Upper lobe of left lung (tissue), 6 donors: ENCODE measurements around the gene RNF4. TPM values are rescaled to one million over a fixed set of nuclear protein-coding genes. Genes with fewer than 3 reads are reported as not detected.

Experiments
- ATAC-seq, 2 donors: fragments of 200-7000 bp; cut with Tn5 transposase; one replicate each; pipeline ENCODE4 v1.9.1; 2022; ENCODE audit warnings: mild to moderate bottlenecking in 2 of 2, moderate library complexity in 2 of 2; ENCODE audit not compliant: low FRiP score in 2 of 2
- DNase-seq, 2 donors: peaks; one replicate each; pipeline ENCODE4 v3.0.0-alpha.2; 2019 to 2020
- H3K27ac ChIP-seq, 4 donors: fragments of 200-600 bp; sonication (generic); one replicate each; pipeline ENCODE4 v1.5.1; 2016 to 2019
- H3K27me3 ChIP-seq, 4 donors: fragments of 200-600 bp; sonication (generic); one replicate each; pipeline ENCODE4 v1.5.1; 2017 to 2019
- H3K36me3 ChIP-seq, 4 donors: fragments of 200-600 bp; sonication (generic); one replicate each; pipeline ENCODE4 v1.5.1; 2016 to 2019
- H3K4me1 ChIP-seq, 4 donors: fragments of 200-600 bp; sonication (generic); one replicate each; pipeline ENCODE4 v1.5.1; 2018 to 2019
- H3K4me3 ChIP-seq, 4 donors: fragments of 200-600 bp; sonication (generic); one replicate each; pipeline ENCODE4 v1.5.1; 2017 to 2019; ENCODE audit warnings: mild to moderate bottlenecking in 2 of 4, moderate library complexity in 1 of 4
- H3K9me3 ChIP-seq, 4 donors: fragments of 200-600 bp; sonication (generic); one replicate each; pipeline ENCODE4 v1.5.1; 2018 to 2019
- CTCF ChIP-seq, 6 experiments: fragments of 450-650 bp in 4 of 6; fragments of 200-600 bp in 2 of 6; sonication (generic) in 2 of 6; IDR thresholded peaks; one replicate each; pipeline ENCODE4 v1.5.1; 2016 to 2019; ENCODE audit warnings: antibody characterized with exemption in 6 of 6
- EP300 ChIP-seq, 4 donors: sonication (generic); formaldehyde crosslinking; IDR thresholded peaks; one replicate each; pipeline ENCODE4 v1.5.1; 2017; ENCODE audit warnings: antibody characterized with exemption in 4 of 4, control low read depth in 2 of 4
- POLR2A ChIP-seq, 4 donors: fragments of 450-650 bp; IDR thresholded peaks; one replicate each; pipeline ENCODE4 v1.5.1; 2016 to 2017; ENCODE audit warnings: antibody characterized with exemption in 4 of 4, mild to moderate bottlenecking in 2 of 4
- POLR2AphosphoS5 ChIP-seq, 2 donors: sonication (generic); formaldehyde crosslinking; IDR thresholded peaks; one replicate each; pipeline ENCODE4 v1.5.1; 2017; ENCODE audit warnings: antibody characterized with exemption in 2 of 2
- WGBS, 2 donors: methylation state at CpG; one replicate each; pipeline ENCODE4 v1.1.5; 2017 to 2018; 5-methylcytosine and 5-hydroxymethylcytosine counted together
- total RNA-seq, 6 donors: library from RNA; depleted of rRNA in 4 of 6; stranded (reverse); fragments of >200 nt in 4 of 6; gene quantifications; one replicate each; pipeline versions ENCODE4 v1.1.0 to v1.2.1, GENCODE V29; 2016 to 2021
- donor health status: DM: no; HTN: no; CAD: no; lungs with moderate emphysema.
- donor health status: DM: no; HTN: yes; CAD: no; lungs with severe emphysema.

Gene RNF4
- total RNA-seq, 6 donors from 2014 or later, result 28.0 to 48.5 (median 43.3) TPM

GRCh38 chr4:2451036-2451520 lies 17.8 kb upstream of the RNF4 start:
- Histone ChIP-seq H3K4me1 (no peaks in the 10 kb centered on the region), H3K4me3 (no peak overlapping the region), H3K36me3 (no peaks in the 10 kb centered on the region), H3K27me3 (no peaks in the 10 kb centered on the region), H3K9me3 (no peaks in the 10 kb centered on the region), H3K27ac (no peak overlapping the region)
- ATAC-seq (peak in 1 of 2 donors; percentile 41), DNase-seq (peak in 1 of 2 donors; percentile 58)
- 87 to 97% methylated on average over 6 to 8 of the region's 10 CpGs for WGBS, 2 donors
- no peak for TF ChIP-seq POLR2AphosphoS5 (IDR thresholded peaks at IDR 0.05)
- no peak for TF ChIP-seq CTCF (IDR thresholded peaks at IDR 0.05)
- no peak for TF ChIP-seq EP300 (IDR thresholded peaks at IDR 0.05)
- TF ChIP-seq POLR2A (IDR thresholded peaks at IDR 0.05), result no peak

GRCh38 chr4:2451821-2452785 lies 16.8 kb upstream of the RNF4 start:
- peak in 1 of 2 donors; percentile 61 for DNase-seq
- WGBS, 2 donors, result 78 to 84% methylated on average over 21 to 24 of the region's 25 CpGs
- TF ChIP-seq POLR2A (IDR thresholded peaks at IDR 0.05) (no peak), EP300 (IDR thresholded peaks at IDR 0.05) (no peak), CTCF (IDR thresholded peaks at IDR 0.05) (no peak), POLR2AphosphoS5 (IDR thresholded peaks at IDR 0.05) (no peak)
- H3K27ac ChIP-seq, result no peak overlapping the region
- H3K36me3 ChIP-seq, result no peaks in the 10 kb centered on the region
- H3K4me3 ChIP-seq, result no peak overlapping the region
- no peaks in the 10 kb centered on the region for H3K4me1 ChIP-seq
- H3K9me3 ChIP-seq, result no peaks in the 10 kb centered on the region
- no peak for ATAC-seq
- H3K27me3 ChIP-seq, result no peaks in the 10 kb centered on the region

GRCh38 chr4:2457481-2458295 lies 11.2 kb upstream of the RNF4 start:
- no peaks in the 10 kb centered on the region for H3K36me3 ChIP-seq
- H3K27me3 ChIP-seq, result no peaks in the 10 kb centered on the region
- peaks cover 5 to 8% (median 6%) of the 10 kb centered on the region in 4 donors for H3K4me1 ChIP-seq
- H3K4me3 ChIP-seq, result no peak overlapping the region
- no peak for ATAC-seq
- peak in 1 of 2 donors; percentile 56 for DNase-seq
- 79 to 80% methylated on average over 24 of the region's 24 CpGs for WGBS, 2 donors
- no peak overlapping the region for H3K27ac ChIP-seq
- H3K9me3 ChIP-seq, result no peaks in the 10 kb centered on the region
- no peak for TF ChIP-seq POLR2AphosphoS5 (IDR thresholded peaks at IDR 0.05)

GRCh38 chr4:2458546-2459491 lies 10.1 kb upstream of the RNF4 start:
- ATAC-seq (peak in 1 of 2 donors; percentile 16), DNase-seq (peak in 1 of 2 donors; percentile 70)
- 76 to 89% methylated on average over 22 to 37 of the region's 38 CpGs for WGBS, 2 donors

More at GRCh38 chr4:2458546-2459491, 10.1 kb upstream of the RNF4 start:
- Histone ChIP-seq H3K4me3 (no peak overlapping the region), H3K27ac (no peak overlapping the region), H3K9me3 (no peaks in the 10 kb centered on the region), H3K36me3 (no peaks in the 10 kb centered on the region), H3K4me1 (peaks cover 9 to 15% (median 11%) of the 10 kb centered on the region in 4 donors), H3K27me3 (no peaks in the 10 kb centered on the region)
- no peak for TF ChIP-seq POLR2AphosphoS5 (IDR thresholded peaks at IDR 0.05)
- no peak for TF ChIP-seq EP300 (IDR thresholded peaks at IDR 0.05)
- no peak for TF ChIP-seq CTCF (IDR thresholded peaks at IDR 0.05)
- TF ChIP-seq POLR2A (IDR thresholded peaks at IDR 0.05), result no peak
